Adrenal gland (tissue), 12 donors: Measurements from ENCODE around the gene ZKSCAN4. TPM values are rescaled to one million over a fixed set of nuclear protein-coding genes. Genes with fewer than 3 reads are reported as not detected.

ENCODE experiments used
- DNase-seq, 7 donors: peaks; one replicate each; pipeline ENCODE4 v3.0.0-alpha.2; 2019 to 2020
- H3K27ac ChIP-seq, 5 donors: fragments of 200-600 bp; sonication (generic) in 4 of 5; 1 replicate in 3 of 5; 2 replicates in 2 of 5; pipeline versions ENCODE4 v1.5.1 to v1.8.0; 2016 to 2020; ENCODE audit warnings: mild to moderate bottlenecking in 1 of 5
- H3K27me3 ChIP-seq: fragments of 200-600 bp; 2 replicates; pipeline ENCODE4 v1.8.0; 2021
- H3K36me3 ChIP-seq, 2 donors: fragments of 200-600 bp; replicated peaks in 1 of 2; 1 replicate in 1 of 2; 2 replicates in 1 of 2; pipeline versions ENCODE4 v1.5.1 to v1.8.0; 2018 to 2022
- H3K4me1 ChIP-seq, 2 donors: fragments of 200-600 bp; replicated peaks in 1 of 2; 1 replicate in 1 of 2; 2 replicates in 1 of 2; pipeline versions ENCODE4 v1.5.1 to v1.8.0; 2018 to 2021
- H3K4me3 ChIP-seq, 4 donors: fragments of 200-600 bp; sonication (generic) in 3 of 4; one replicate each; pipeline ENCODE4 v1.5.1; 2016 to 2018
- H3K9me3 ChIP-seq, 3 donors: fragments of 200-600 bp; sonication (generic) in 1 of 3; replicated peaks in 1 of 3; 1 replicate in 2 of 3; 2 replicates in 1 of 3; pipeline versions ENCODE4 v1.5.1 to v1.8.0; 2016 to 2021
- POLR2A ChIP-seq, 2 donors: fragments of 450-650 bp; IDR thresholded peaks; one replicate each; pipeline ENCODE4 v1.6.1; 2017; ENCODE audit warnings: antibody characterized with exemption in 2 of 2, mild to moderate bottlenecking in 2 of 2, moderate library complexity in 1 of 2
- WGBS, 4 donors: extraction: QIAGEN DNeasy Blood & Tissue Kit in 2 of 4; methylation state at CpG; one replicate each; pipeline versions ENCODE4 v1.1.5 to v1.1.7; 2013 to 2017; 5-methylcytosine and 5-hydroxymethylcytosine counted together
- intact Hi-C, 2 donors: fragments of 100-400 bp; cut with DNase I; formaldehyde crosslinking; loops; one replicate each; pipeline versions ENCODE4 v1.14.1 to v1.15.0; 2022 to 2023
- polyA plus RNA-seq, 3 donors: library from polyadenylated mRNA; stranded (reverse); fragments of 200-250 nt in 2 of 3; fragments of 350-450 nt in 1 of 3; fragmentation: Illumina TruSeq in 1 of 3; extraction: RNeasy Lipid Tissue Mini Kit (QIAGEN cat#74804) in 1 of 3; gene quantifications; one replicate each; pipeline ENCODE4 v1.2.3, GENCODE V29; 2013 to 2014
- total RNA-seq, 9 donors: library from RNA; depleted of rRNA in 4 of 9; stranded (reverse); fragments of >200 nt in 4 of 9; fragments of 120-200 nt in 1 of 9; fragmentation: NEBNext Ultra II Directional in 1 of 9; extraction: Animal tissue kit (Norgen Biotek cat#: 25700) in 1 of 9; gene quantifications; one replicate each; pipeline versions ENCODE4 v1.1.0 to v1.2.4, GENCODE V29; 2013 to 2023
- TF ChIP-seq, protein P1 (sequence below), 6 experiments: fragments of 450-650 bp in 4 of 6; fragments of 200-600 bp in 2 of 6; sonication (generic) in 1 of 6; IDR thresholded peaks; 1 replicate in 5 of 6; 2 replicates in 1 of 6; pipeline versions ENCODE4 v1.5.1 to v1.8.0; 2016 to 2021; ENCODE audit warnings: antibody characterized with exemption in 6 of 6, mild to moderate bottlenecking in 2 of 6, moderate library complexity in 1 of 6
- donor health status: healthy with polysubstance abuse.
- donor health status: Bipolar disorder and iron deficiency.
- donor health status: DM: yes; HTN: yes; CAD: no.
- donor health status: DM: no; HTN: no; CAD: no.
- donor health status: DM: no; HTN: no; CAD: no.
- donor health status: DM: yes; HTN: yes; CAD: no.

ZKSCAN4 gene
- total and polyA plus RNA-seq, 12 donors: 1.5 to 7.3 (median 4.3) TPM

DNA sequence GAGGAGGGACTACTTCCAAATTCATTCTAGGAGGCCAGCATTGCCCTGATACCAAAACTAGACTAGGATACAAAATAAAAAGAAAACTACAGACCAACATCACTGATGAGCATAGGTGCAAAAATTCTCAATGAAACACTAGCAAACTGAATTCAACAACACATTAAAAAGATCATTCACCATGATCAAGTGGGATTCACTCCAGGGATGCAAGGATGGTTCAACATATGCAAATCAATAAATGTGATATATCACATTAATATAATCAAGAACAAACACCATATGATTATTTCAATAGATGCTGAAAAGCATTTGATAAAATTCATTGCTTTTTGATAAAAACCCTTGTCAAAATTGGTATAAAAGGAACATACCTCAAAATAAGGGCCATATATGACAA lies 39.5 kb upstream of the ZKSCAN4 start:
- no peak for DNase-seq
- TF ChIP-seq, protein P1, sequence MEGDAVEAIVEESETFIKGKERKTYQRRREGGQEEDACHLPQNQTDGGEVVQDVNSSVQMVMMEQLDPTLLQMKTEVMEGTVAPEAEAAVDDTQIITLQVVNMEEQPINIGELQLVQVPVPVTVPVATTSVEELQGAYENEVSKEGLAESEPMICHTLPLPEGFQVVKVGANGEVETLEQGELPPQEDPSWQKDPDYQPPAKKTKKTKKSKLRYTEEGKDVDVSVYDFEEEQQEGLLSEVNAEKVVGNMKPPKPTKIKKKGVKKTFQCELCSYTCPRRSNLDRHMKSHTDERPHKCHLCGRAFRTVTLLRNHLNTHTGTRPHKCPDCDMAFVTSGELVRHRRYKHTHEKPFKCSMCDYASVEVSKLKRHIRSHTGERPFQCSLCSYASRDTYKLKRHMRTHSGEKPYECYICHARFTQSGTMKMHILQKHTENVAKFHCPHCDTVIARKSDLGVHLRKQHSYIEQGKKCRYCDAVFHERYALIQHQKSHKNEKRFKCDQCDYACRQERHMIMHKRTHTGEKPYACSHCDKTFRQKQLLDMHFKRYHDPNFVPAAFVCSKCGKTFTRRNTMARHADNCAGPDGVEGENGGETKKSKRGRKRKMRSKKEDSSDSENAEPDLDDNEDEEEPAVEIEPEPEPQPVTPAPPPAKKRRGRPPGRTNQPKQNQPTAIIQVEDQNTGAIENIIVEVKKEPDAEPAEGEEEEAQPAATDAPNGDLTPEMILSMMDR (IDR thresholded peaks at IDR 0.05): no peak
- no peak for TF ChIP-seq POLR2A (IDR thresholded peaks at IDR 0.05)
- H3K9me3 ChIP-seq: no peaks in the 10 kb centered on the region
- H3K4me3 ChIP-seq: no peak overlapping the region
- H3K36me3 ChIP-seq: peaks cover 0 to 11% of the 10 kb centered on the region in 2 donors
- intact Hi-C loops: no loop called here
- H3K27me3 ChIP-seq: no peaks in the 10 kb centered on the region
- no peaks in the 10 kb centered on the region for H3K4me1 ChIP-seq
- no peak overlapping the region for H3K27ac ChIP-seq

DNA sequence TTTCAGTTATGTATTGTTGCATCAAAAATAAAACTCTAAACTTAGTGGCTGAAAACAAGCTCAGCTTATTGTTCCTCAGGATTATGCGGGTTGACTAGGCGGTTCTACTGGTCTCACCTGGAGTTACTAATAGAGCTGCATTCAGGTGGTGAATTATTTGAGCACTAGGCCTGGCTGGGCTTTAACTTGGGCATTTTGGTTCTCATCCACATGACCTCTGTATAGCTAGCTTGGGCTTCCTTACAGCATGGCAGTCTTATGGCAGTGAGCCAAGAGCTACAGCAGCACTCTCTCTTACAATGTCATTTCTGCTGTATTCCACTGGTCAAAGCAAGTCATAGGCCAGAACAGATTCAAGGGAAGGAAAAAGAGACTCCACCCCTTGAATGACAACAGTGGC lies 30.9 kb upstream of the ZKSCAN4 start:
- DNase-seq: no peak
- peaks cover 0 to 25% of the 10 kb centered on the region in 2 donors for H3K36me3 ChIP-seq
- 97 to 100% (median 99%) methylated on average over 2 of the region's 2 CpGs for WGBS, 4 donors
- no peaks in the 10 kb centered on the region for H3K27me3 ChIP-seq
- H3K4me3 ChIP-seq: peak overlapping the region in 1 of 4 donors; percentile 74
- no peak for TF ChIP-seq POLR2A (IDR thresholded peaks at IDR 0.05)
- TF ChIP-seq, protein P1 (IDR thresholded peaks at IDR 0.05): no peak
- intact Hi-C loops: loop anchor here in 1 of 2 donors (10.0 kb wide), 1 partner anchor 72 kb away; no protein-coding TSS in a partner anchor
- no peaks in the 10 kb centered on the region for H3K9me3 ChIP-seq
- peaks cover 0 to 17% of the 10 kb centered on the region in 2 donors for H3K4me1 ChIP-seq
- H3K27ac ChIP-seq: no peak overlapping the region

DNA sequence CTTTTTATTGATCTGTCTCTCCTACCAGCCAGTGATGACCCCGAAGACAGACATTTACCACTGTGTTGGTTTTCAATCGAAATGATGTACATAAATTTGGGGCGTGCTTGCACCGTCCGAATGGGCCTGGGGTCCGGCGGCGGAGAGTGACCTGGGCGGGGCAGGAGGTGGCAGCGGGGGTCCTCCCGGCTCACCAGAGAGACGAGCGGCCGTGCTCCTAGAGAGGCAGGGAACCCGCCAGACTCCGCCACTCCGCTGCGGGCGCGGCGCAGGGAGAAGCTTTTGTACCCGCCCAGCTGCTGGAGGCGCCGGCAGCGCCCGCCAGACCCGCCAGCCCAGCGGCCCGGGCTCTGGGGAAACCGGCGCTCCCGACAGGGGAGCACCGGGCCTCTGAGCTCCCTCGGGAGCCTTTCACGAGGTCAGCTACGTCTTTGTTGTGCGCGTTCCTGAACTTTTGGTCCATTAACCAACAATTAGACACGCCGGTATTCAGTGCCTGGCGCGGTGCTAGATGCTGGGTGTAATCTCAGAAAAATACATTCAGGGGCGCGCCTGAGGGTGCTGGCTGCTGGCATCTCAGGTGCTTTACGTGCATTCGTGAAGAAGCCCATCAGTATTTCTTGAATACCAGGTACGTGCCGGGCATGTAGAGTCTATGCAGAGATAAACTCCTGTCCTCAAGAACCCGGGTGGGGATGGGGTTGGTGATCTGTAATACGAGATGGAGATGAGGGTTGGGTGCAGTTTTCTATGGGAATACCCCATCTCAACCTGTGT lies 29.4 kb upstream of the ZKSCAN4 start, which contains the start of gene PGBD1:
Gene PGBD1 (plus strand): TSS at position 285 of the 777 bp plus-strand sequence. CDS start 2,242 bp downstream, outside the sequence.
- peak; percentile 61 to 74 (median 65) for DNase-seq
- Histone ChIP-seq H3K9me3 (no peaks in the 10 kb centered on the region), H3K27me3 (no peaks in the 10 kb centered on the region), H3K4me1 (peaks cover 0 to 17% of the 10 kb centered on the region in 2 donors), H3K36me3 (peaks cover 0 to 23% of the 10 kb centered on the region in 2 donors), H3K27ac (peak within 1 kb of the TSS in 2 of 5 donors; percentile 11 to 24), H3K4me3 (peak within 1 kb of the TSS in 3 of 4 donors; percentile 25 to 74 (median 71))
- intact Hi-C loops: loop anchor here in 1 of 2 donors (10.0 kb wide), 1 partner anchor 73 kb away; no protein-coding TSS in a partner anchor
- peak; percentile 18 to 32 for TF ChIP-seq POLR2A (IDR thresholded peaks at IDR 0.05)
- TF ChIP-seq, protein P1 (IDR thresholded peaks at IDR 0.05): no peak
- 0 to 3% (median 1%) methylated on average over 17 to 50 of the region's 50 CpGs for WGBS, 4 donors

DNA sequence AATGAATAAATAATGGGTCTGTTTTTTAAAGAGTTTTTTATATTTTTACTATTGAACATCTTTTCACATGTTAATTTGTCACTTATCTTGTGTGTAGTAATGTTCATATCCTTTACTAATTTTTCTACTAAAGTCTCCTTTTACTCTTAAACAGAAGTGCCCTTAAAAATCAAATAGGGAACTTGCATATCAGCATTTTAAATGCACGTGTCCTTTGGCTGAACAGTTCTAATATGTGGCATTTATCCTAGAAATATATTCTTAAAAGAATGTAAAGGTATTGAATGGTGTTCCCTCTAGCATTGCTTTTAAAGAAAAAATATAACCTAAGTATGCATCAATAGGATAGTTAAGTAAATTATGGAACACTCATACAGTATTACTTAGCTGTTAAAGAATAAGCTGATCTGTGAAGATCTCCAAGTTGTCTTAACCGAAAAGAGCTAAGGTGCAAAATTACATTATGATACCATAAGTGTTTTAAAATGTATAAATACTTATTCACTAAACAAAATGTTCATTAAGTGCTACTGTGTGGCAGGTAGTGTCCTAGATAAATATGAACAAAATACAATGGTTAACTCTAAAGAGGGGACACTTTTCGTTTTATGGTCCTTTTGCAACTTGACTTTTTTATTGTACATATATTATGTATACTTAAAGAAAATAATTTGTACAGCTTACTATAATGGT lies 28.7 kb upstream of the ZKSCAN4 start:
- Histone ChIP-seq H3K4me1 (peaks cover 0 to 17% of the 10 kb centered on the region in 2 donors), H3K27me3 (no peaks in the 10 kb centered on the region), H3K27ac (no peak overlapping the region), H3K9me3 (no peaks in the 10 kb centered on the region), H3K36me3 (peaks cover 0 to 28% of the 10 kb centered on the region in 2 donors), H3K4me3 (peak overlapping the region in 2 of 4 donors; percentile 71 to 74)
- WGBS, 4 donors: 41 to 45% (median 43%) methylated on average over 3 of the region's 3 CpGs
- no peak for TF ChIP-seq POLR2A (IDR thresholded peaks at IDR 0.05)
- TF ChIP-seq, protein P1 (IDR thresholded peaks at IDR 0.05): no peak
- DNase-seq: no peak
- intact Hi-C loops: loop anchor here in 1 of 2 donors (10.0 kb wide), 1 partner anchor 74 kb away; no protein-coding TSS in a partner anchor
